ENCODE results near the gene COPG1. TPM values are rescaled to one million over a fixed set of nuclear protein-coding genes. Genes with fewer than 3 reads are reported as not detected.

Gene COPG1
- total and polyA plus RNA-seq, 2 of the 4 experiments (the other 2 are of a cell fraction): 203 to 446 TPM

DNA sequence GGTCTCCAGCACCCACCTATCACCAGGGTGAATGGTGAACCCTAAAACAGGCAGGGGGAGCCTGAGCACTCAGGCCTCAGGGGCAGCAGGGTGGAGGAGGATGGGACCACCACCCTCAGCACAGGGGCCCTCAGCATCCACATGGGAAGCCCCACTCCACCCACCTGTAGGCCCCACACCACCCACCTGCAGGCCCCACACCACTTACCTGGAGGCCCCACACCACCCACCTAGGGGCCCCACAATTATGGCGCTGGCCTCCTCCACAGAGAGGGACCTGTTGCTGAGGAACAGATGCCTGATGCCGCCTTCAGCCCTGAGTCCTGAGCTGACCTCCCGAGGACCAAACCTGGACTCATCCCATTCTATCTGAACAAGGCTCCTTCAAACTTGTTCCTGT is 76.0 kb downstream of the COPG1 start:
- intact Hi-C loops (cut with micrococcal nuclease): no loop called here

More for the DNA sequence above, 76.0 kb downstream of the COPG1 start:
- H3K27ac ChIP-seq (ENCODE audit: insufficient read depth, low read length): no peak overlapping the region
- H2AK9ac ChIP-seq (replicated peaks; ENCODE audit: low read depth, low read length, poor library complexity): no peak overlapping the region
- no peak overlapping the region for H2BK20ac ChIP-seq (ENCODE audit: low read depth, low read length)
- H4K91ac ChIP-seq (ENCODE audit: insufficient read depth, low read depth, low read length): no peak overlapping the region
- 66% methylated on average over 3 of the region's 3 CpGs; no CpG with 5 or more reads in 1 of the 2 experiments for WGBS, 2 experiments (ENCODE audit: extremely low coverage in 2 of 2, insufficient read length in 1 of 2)
- H3K18ac ChIP-seq (ENCODE audit: low read depth, low read length): no peak overlapping the region
- no peak overlapping the region for H4K5ac ChIP-seq (ENCODE audit: low read depth, low read length)
- no peaks in the 10 kb centered on the region for H4K20me1 ChIP-seq (ENCODE audit: insufficient read depth, low read length)
- no peak overlapping the region for H3K23ac ChIP-seq (ENCODE audit: low read depth, low read length)
- 0 out of 2 replicates have a peak, but pooled peaks cover 2% of the 10 kb centered on the region for H3K4me1 ChIP-seq (ENCODE audit: control insufficient read depth, insufficient read depth, low read length)
- H3K9ac ChIP-seq (ENCODE audit: low read depth, low read length): no peak overlapping the region
- no peaks in the 10 kb centered on the region for H3K27me3 ChIP-seq (ENCODE audit: control insufficient read depth, insufficient read depth, low read length)
- H3K4ac ChIP-seq (ENCODE audit: low read depth, low read length): no peak overlapping the region
- DNase-seq (no peak), ATAC-seq (ENCODE audit: low read depth) (no peak)
- no peak overlapping the region for H3K56ac ChIP-seq (ENCODE audit: extremely low read depth, insufficient read depth, low read length)
- dilution Hi-C loops (cut with HindIII; ENCODE audit: low sequenced_read_pairs, unreplicated experiment) (no loop called here), in situ Hi-C loops (cut with MboI; ENCODE audit: low sequenced_read_pairs) (no loop called here)
- no peak overlapping the region for H2BK120ac ChIP-seq (ENCODE audit: low read depth, low read length)
- no peaks in the 10 kb centered on the region for H3K9me3 ChIP-seq (ENCODE audit: control insufficient read depth, insufficient read depth, low read length)
- no peak overlapping the region for H3K4me2 ChIP-seq (ENCODE audit: low read depth, low read length)
- H2AK5ac ChIP-seq (ENCODE audit: low read depth, low read length): no peak overlapping the region
- H3K9me1 ChIP-seq (ENCODE audit: insufficient read depth, low read length): peaks cover 18% of the 10 kb centered on the region
- peaks cover 8% of the 10 kb centered on the region for H3K36me3 ChIP-seq (ENCODE audit: control insufficient read depth, insufficient read depth, low read length)
- ChIA-PET POLR2A (ENCODE audit: unreplicated experiment) (no interaction called here), CTCF (no interaction called here)
- H3K4me3 ChIP-seq (ENCODE audit: insufficient read depth, low read depth, low read length): no peak overlapping the region
- TF ChIP-seq RFX5 (IDR thresholded peaks at IDR 0.05; ENCODE audit: low read depth, low read length) (no peak), BHLHE40 (IDR thresholded peaks at IDR 0.05; ENCODE audit: low read depth, low read length) (no peak), CHD1 (IDR thresholded peaks at IDR 0.05; ENCODE audit: low read depth, low read length) (no peak), POLR2A (IDR thresholded peaks at IDR 0.05; ENCODE audit: low read depth, low read length) (no peak), MAZ (IDR thresholded peaks at IDR 0.05; ENCODE audit: borderline replicate concordance, low read depth, low read length) (no peak), SMC3 (IDR thresholded peaks at IDR 0.05; ENCODE audit: low read depth, low read length) (no peak), CEBPB (IDR thresholded peaks at IDR 0.05; ENCODE audit: low read depth, low read length) (no peak), RAD21 (IDR thresholded peaks at IDR 0.05; ENCODE audit: low read length) (no peak), NFE2L2 (IDR thresholded peaks at IDR 0.05; ENCODE audit: low read depth, low read length) (no peak), MXI1 (IDR thresholded peaks at IDR 0.05; ENCODE audit: borderline replicate concordance, low read depth, low read length) (no peak), MAFK (IDR thresholded peaks at IDR 0.05; ENCODE audit: low read depth, low read length) (no peak), RCOR1 (IDR thresholded peaks at IDR 0.05; ENCODE audit: insufficient replicate concordance, low read length) (no peak), FOS (IDR thresholded peaks at IDR 0.05; ENCODE audit: low read depth, low read length) (no peak)
- TF ChIP-seq, protein P1, sequence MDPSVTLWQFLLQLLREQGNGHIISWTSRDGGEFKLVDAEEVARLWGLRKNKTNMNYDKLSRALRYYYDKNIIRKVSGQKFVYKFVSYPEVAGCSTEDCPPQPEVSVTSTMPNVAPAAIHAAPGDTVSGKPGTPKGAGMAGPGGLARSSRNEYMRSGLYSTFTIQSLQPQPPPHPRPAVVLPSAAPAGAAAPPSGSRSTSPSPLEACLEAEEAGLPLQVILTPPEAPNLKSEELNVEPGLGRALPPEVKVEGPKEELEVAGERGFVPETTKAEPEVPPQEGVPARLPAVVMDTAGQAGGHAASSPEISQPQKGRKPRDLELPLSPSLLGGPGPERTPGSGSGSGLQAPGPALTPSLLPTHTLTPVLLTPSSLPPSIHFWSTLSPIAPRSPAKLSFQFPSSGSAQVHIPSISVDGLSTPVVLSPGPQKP (IDR thresholded peaks at IDR 0.05; ENCODE audit: borderline replicate concordance, low read depth, low read length): no peak
- TF ChIP-seq, protein P2, sequence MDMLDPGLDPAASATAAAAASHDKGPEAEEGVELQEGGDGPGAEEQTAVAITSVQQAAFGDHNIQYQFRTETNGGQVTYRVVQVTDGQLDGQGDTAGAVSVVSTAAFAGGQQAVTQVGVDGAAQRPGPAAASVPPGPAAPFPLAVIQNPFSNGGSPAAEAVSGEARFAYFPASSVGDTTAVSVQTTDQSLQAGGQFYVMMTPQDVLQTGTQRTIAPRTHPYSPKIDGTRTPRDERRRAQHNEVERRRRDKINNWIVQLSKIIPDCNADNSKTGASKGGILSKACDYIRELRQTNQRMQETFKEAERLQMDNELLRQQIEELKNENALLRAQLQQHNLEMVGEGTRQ (IDR thresholded peaks at IDR 0.05; ENCODE audit: low read depth, low read length): no peak
- TF ChIP-seq, protein P3, sequence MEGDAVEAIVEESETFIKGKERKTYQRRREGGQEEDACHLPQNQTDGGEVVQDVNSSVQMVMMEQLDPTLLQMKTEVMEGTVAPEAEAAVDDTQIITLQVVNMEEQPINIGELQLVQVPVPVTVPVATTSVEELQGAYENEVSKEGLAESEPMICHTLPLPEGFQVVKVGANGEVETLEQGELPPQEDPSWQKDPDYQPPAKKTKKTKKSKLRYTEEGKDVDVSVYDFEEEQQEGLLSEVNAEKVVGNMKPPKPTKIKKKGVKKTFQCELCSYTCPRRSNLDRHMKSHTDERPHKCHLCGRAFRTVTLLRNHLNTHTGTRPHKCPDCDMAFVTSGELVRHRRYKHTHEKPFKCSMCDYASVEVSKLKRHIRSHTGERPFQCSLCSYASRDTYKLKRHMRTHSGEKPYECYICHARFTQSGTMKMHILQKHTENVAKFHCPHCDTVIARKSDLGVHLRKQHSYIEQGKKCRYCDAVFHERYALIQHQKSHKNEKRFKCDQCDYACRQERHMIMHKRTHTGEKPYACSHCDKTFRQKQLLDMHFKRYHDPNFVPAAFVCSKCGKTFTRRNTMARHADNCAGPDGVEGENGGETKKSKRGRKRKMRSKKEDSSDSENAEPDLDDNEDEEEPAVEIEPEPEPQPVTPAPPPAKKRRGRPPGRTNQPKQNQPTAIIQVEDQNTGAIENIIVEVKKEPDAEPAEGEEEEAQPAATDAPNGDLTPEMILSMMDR (conservative IDR thresholded peaks at IDR 0.05; ENCODE audit: low read depth, low read length): no peak
- no peak overlapping the region for H2BK15ac ChIP-seq (ENCODE audit: low read depth, low read length)
- H3K14ac ChIP-seq (replicated peaks; ENCODE audit: low read depth, low read length): no peak overlapping the region
- H2AFZ ChIP-seq (replicated peaks; ENCODE audit: low read length, poor library complexity): no peak overlapping the region
- H2BK5ac ChIP-seq (ENCODE audit: low read depth, low read length, poor library complexity, severe bottlenecking): no peak overlapping the region
- H3K79me1 ChIP-seq (ENCODE audit: low read depth in 1 of 2, low read length in 2 of 2): peaks cover 0 to 8% of the 10 kb centered on the region in 2 experiments; a peak in 2 of 4 replicates
- H4K8ac ChIP-seq (ENCODE audit: low read depth in 2 of 2, low read length in 2 of 2): no peak overlapping the region
- BruUV-seq (replicated peaks): no TSS peak

Measured in IMR-90 (cell line).